Inflammatory macrophage treated with lipopolysaccharide for 4 hours (primary cell): ENCODE measurements around the gene MYO6.

Experiments
- DNase-seq: peaks from one replicate; pipeline ENCODE4 v3.0.0-alpha.2; 2020

The MYO6 gene

DNA sequence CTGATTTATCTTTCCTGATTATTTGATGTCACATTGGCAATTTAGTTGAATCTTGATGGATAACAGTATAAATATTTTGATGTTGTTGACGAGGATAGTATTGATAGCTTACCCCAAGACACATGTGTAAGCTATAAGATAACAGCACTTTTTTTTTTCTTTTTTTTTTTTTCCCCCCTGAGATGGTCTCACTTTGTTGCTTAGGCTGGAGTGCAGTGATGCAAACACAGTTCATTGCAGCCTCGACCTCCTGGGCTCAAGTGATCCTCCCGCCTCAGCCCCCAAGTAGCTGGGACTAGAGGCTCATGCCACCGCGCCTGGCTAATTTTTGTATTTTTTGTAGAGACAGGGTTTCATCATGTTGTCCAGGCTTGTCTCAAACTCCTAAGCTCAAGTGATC is 21.8 kb downstream of the MYO6 start:
- no peak for DNase-seq

DNA sequence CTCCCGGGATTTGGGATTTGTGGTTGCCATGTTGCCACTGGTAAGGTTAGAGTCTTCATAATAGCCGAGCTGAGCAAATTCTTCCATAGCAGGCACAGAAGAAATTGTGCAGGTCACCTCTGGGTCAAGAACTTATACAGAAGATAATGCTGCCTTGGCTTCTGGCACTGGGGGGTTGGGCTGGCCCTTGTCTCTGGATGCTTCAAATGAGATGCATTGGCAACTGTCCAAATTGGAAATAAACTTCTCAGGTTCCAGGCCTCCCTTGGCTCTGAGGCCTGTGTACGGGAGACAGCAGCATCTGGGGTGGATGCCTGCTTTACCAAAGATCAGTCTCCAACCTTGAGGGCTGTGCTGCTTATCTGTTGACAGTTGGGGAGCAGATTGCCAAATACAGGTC is 26.2 kb downstream of the MYO6 start:
- no peak for DNase-seq

DNA sequence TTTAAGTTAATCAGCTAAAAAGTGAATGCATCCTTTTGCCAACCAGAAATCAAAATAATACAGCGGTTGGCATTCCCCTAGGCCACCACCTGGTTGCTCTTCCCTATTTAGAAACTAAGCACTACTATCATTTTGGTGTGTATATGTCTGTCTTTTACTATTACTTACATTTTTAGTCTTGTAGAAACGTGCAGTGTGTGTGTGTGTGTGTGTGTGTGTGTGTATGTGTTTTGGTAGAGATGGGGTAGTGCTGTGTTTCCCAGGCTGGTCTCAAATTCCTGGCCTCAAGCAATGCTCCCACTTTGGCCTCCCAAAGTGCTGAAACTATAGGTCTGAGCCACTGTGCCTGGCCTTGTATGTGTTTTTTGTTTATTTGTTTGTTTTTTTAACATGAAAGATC is 27.4 kb downstream of the MYO6 start:
- no peak for DNase-seq

DNA sequence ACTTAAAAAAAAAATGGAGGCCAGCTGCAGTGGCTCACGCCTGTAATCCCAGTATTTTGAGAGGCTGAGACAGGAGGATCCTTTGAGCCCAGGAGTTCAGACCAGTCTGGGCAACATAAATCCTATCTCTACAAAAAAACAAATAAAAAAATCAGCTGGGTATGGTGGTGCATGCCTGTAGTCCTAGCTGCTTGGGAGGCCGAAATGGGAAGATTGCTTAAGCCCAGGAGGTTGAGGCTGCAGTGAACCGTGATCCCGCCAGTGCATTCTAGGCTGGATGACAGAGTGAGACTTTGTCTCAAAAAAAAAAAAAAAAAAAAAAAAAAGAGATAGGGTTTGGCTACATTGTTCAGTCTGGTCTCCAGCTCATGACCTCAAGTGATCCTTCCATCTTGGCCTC is 29.7 kb downstream of the MYO6 start:
- no peak for DNase-seq

DNA sequence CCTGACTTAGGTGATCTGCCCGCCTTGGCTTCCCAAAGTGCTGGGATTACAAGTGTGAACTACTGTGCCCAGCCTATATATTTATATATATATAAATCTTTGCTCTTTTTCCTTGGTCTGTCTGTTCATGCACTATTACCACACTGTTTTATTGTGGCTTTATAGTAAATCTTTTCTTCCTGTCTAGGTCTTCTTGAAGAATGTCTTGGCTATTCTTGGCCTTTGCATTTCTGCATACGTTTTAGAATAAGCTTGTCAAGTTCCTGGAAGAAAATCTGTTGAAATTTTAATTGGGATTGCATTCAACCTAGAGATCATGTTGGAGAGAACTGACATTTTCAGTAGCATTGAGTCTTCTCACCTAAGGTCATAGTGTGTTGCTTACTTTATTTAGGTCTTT is 37.1 kb downstream of the MYO6 start:
- no peak for DNase-seq

DNA sequence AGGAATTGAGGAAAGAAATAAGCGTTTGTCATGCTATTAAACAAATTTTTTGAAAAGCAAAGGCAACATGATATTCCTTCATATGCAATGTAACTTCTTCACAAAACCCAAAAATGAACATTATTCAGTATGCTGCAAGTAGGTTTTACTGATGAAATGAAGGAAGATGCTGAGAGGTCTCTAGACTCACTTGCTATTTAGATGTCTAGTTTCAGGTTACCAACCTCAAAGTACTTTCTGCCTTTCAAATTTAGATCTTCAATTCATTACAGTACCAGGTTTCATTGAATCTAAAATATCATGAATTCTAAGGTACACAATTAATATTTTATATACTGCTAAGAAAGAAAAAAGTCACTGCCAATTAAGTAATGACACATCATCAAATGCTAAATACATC is 39.9 kb downstream of the MYO6 start:
- DNase-seq = no peak

DNA sequence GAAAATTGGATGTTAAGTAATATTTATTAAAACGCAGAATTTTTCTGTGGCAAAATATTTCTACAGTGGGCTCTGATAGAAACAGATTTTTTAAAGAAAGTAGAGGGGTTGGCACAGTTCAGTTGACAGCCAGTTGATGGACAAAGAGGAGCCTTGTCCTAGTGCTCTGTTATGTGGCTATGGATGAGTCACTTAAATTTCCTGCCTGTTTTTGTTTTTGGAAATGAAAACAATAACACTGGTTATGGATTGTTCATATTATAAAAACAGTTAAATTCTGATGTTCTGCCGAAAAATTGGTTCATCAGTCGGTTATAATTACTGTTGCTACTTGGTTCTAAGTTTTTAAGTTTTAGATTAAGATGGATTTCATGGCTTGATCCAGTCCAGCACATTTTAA is 42.8 kb downstream of the MYO6 start:
- DNase-seq = no peak

DNA sequence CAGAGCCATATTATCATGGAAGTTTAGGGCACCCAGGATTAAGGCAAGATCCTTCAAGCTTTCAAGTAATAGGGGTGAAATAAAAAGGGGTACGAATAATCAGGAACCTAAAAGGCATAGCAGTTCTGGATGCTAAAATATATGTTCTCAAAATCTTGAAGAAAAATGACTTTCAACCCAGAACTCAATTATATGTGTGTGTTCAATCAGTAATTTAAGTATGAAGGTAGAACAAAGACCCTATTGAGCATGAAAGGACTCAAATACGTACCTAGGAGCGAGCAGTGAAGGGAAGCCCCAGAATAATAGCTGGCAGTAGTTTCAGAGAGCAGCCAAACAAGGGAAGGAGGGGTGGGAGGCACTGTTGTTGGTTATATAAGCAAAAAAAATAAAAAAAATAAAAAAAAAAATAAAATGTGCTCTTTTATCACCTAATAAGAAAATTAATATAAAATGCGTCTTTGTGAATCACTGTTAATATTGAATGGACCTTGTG is 45.4 kb downstream of the MYO6 start:
- no peak for DNase-seq

DNA sequence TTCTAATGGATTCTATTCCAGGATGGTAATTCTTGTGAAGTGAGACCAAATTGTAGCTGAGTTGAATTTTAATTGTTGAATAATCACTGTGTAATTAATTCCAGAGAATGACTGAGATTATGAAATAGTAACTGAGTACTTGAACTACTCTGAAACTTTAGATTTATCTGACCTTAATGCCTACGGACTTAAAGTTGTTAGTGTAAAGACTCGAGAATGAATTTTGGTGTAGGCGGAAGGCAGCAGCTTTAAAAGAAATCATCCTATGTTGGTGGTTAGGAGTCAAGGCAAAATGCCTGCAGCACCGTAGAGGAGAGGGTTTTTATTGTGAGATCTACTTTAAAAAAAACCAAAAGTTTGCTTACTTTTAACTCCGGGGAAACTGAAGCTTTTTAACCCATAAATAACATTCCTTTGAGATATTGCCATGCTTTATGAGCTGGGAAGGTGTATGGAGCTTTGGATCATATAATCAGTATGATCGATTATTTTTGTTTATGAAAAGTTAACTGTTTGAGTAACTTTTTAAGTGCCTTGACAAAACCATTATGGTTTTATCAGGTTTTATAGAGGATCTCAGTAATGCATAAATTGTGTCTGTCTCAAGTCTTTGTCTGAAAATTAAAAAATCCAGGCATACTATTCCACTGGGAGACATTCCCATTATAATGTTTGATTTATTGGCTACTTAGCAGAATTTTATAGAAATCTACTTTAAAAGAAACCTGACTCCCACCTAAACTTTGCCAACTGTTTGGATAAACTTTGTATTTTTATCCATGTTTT is 46.1 kb downstream of the MYO6 start:
- no peak for DNase-seq

DNA sequence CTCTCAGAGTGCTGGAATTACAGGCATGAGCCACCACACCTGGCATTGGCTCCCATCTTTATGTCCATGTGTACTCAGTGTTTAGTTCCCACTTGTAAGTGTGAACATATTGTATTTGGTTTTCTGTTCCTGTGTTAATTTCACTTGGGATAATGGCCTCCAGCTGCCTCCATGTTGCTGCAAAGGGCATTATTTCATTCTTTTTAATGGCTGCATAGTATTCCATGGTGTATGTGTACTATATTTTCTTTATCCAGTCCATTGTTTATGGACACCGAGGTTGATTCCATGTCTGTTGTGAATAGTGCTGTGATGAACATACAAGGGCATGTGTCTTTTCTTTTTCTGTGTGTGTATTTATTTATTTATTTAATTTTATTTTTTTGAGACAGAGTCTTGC is 47.7 kb downstream of the MYO6 start:
- no peak for DNase-seq

DNA sequence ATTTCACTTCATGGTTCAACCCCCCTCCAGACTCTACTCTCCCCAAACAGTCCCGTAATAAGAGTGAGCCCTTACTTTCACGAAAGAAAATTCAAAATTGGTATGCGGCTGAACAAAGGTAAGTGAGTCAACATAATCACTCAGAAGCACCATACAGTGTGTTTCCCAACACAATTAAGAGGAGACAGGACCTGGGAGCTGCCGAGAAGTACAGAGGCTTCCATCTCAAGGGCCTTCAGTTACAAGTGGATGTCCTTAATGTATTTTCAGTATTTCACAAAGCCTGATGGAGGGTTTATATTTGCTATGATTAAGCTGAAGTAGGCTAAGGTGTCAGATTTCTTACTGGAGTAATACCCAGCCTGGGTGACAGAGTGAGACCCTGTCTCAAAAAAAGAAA is 51.1 kb downstream of the MYO6 start:
- no peak for DNase-seq

DNA sequence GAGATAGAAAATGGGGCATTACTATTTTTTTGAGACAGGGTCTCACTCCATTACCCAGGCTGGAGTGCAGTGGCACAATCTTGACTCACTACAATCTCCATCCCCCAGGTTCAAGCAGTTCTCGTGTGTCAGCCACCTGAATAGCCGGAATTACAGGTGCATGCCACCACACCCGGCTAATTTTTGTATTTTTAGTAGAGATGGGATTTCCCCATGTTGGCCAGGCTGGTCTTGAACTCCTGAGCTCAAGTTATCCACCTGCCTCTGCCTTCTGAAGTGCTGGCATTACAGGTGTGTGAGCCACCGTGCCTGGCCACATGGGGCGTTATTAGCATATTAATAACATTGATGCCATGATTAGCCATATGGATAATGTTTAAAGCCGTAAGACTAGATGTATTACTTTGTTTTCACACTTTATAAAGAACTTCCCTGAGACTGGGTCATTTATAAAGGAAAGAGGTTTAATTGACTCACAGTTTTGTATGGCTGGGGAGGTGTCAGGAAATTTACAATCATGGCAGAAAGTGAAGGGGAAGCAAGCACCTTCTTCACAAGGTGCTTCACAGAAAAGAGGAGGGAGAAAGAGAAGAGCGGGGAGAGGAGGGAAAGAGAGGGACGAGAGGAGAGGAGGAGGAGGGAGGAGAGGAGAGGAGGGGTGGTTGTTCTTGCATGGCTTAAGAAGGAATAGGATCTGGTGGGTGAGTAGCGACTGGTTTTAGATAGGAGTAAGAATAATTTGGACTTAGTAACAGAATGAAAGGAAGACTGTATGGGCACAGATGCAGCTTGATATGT is 51.9 kb downstream of the MYO6 start:
- no peak for DNase-seq

DNA sequence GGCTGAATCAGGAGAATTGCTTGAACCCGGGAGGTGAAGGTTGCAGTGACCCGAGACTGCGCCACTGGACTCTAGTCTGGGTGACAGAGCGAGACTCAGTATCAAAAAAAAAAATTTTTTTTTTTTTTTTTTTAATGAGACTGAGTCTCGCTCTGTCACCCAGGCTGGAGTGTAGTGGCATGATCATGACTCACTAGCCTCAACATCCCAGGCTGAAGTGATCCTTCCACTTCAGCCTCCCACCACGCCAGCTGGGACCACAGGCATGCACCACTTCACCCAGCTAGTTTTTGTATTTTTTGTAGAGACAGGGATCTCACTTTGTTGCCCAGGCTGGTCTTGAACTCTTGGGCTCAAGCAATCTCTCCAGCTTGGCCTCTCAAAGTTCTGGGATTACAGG is 53.3 kb downstream of the MYO6 start:
- no peak for DNase-seq

DNA sequence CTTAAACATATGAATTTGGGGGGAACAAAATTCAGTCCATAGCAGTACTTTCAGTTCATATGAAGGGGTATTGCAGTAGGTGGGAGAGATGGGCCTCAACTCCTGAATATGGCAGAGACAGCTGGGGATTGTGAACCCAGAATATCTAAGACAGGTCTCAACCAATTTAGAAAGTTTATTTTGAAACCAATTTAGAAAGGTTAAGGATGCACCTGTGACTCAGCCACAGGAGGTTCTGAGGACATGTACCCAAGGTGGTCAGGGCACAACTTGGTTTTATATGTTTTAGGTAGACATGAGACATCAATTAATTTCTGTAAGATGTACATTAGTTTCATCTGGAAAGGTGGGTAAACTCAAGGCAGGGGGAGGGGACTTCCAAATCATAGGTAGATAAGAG is 59.5 kb downstream of the MYO6 start:
- DNase-seq = no peak

DNA sequence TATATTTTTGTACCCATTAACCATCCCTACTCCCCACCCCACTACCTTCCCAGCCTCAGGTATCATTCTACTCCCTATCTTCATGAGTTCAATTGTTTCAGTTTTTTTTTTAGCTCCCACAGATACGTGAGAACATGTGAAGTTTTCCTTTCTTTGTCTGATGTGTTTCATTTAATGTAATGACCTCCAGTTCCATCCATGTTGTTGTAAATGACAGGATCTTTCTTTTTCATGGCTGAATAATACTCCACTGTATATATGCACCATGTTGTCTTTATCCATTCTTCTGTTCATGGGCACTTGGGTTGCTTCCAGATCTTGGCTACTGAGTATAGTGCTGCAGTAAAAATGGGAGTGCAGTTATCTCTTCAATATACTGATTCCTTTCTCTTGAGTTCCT is 63.5 kb downstream of the MYO6 start:
- no peak for DNase-seq

DNA sequence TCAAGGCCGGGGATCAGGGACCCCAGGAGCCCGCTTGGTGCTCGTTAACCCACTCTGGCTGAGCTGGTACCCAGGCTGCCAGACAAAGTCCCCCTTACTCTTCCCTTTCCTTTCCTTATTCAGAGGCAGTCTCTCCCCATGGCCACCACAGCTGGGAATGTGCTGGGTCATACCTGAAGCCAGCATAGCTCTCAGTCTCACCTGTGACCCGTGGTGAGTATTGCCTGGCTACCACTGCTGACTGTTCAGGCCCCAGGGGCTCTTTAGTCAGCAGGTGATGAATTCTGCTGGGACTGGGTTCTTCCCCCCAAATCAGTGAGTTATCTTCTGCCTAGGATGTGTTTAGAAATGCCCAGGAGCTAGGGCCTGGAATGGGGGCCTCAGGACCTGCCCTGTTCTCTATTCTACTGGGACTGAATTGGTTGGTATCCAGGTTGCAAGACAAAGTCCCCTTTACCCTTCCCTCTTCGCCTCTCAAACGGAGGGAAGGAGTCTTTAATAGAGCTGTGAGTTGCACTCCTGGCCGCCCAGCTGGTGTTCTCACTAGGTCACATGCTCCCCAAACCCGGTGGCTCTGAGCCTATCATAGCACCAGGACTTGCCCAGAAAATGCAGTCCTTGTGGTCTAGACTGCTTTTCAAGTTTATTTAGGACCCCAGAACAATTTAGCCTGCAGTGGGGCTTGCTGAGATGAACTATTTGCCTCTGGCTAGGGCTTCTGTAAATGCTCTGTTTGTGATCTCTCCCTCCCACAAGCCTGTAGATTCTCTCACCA is 64.6 kb downstream of the MYO6 start:
- DNase-seq = no peak

DNA sequence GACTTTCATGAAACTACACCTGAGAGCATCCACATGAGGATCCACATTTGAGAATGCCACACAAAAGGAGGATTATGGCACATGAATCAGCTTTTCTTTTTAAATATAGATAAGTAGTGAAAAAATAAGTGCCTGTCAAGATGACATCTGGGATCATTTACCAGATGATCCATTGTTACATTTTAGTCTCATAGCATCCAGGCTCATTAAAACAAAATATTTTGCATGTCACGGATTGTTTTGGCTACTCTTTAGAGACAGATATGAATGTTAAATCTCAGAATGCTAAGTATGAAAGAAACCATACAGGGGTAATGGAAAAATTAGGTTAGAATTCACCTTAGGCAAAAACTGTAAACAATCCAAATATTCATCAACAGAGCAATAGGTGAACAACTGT is 66.7 kb downstream of the MYO6 start:
- no peak for DNase-seq

DNA sequence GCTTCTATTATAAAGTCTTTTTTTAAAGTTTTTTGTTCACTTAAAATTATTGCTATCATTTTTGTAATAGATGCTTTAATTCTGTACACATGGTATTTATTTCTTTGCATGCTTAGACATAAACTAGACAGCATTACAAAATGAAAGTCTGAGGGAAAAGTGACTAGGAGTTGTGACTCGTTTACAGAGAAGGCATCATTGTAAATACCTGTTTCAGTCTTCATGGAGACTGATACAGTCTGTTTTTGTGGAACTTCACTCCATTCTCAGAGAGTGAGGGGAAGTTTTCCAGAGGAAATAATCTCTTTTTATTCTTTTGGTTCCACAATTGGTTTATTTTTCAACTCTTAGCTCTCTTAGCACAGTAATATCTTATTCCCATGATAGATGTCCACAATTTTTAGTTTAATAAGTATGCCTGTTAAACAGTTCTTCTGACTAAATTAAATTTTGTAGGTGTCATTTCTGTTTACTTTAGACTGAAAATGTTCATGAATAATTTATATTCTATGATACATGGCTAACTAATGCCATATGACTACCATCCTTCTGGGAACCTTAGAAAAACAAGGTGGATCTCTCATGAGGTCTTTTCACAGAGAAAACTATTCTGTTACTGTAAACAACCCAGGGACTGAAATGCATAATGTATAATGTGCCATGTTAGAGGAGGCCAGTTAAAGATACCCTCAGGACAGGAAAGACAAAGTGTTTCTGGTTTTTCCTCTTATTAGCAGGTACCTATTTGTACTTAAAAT is 69.2 kb downstream of the MYO6 start:
- DNase-seq = no peak

DNA sequence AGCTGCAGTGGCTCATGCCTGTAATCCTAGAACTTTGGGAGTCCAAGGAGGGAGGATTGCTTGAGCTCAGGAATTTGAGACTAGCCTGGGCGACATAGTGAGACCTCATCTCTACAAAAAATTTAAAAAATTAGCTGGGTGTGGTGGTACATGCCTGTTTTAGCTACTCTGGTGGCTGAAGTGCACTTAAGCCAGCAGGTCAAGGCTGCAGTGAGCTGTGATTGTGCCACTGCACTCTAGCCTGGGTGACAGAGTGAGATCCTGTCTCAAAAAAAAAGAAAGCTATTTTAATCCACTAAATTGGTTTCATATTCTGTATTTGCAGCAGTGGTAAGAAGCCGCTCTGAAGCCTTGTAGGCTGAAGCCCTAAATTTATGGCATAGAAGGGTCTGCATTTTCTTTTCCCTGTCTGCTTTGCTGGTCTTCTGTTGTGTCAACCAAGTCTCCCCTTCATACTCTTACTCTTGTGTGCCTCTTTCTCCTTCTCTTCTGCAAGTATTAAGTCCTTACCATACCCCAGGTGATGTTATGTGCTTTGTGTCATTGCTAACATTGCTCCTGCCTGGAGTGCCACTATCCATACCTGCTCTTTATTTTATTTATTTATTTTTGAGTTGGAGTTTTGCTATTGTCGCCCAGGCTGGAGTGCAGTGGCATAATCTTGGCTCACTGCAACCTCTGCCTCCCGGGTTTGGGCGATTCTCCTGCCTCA is 70.9 kb downstream of the MYO6 start:
- DNase-seq = no peak

DNA sequence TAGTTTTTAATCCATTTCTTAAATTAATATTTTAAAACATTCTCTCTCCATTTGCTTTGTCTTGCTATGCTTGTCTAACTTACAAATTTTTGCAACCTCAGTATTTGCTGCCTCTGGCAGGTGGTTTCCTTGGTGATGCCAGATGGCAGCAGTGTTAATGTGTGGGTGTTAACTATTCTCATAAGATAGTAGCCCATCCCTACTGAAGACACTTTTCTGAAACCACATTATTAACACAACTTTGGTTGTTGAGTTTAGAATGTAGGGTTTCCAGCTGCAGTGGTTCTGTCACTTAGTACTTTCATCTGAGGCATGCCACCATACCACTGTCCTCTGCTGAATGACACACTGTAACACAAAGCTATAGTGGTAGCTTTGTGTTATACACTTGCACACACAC is 75.1 kb downstream of the MYO6 start:
- no peak for DNase-seq

DNA sequence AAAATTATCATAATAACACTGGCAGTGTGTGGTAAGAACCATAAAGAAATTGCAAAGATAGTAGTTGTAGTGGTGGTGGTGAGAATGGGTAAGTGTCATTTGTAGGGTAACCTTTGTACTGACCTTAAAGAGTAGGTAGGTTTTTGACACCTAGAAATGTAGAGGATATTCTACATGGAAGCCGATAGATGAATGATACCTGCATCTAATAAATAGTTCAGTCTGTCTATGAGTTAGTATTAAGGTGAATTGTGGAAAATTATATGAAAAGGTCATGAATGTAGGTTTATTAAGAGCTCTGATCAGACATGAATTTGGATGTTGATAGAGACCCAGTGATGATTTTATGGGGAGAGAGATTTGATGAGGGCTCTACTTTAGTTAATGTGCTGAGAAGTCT is 78.1 kb downstream of the MYO6 start:
- no peak for DNase-seq
